ENCODE data around the gene MUCL1. TPM values are rescaled to one million over a fixed set of nuclear protein-coding genes. Genes with fewer than 3 reads are reported as not detected.

MUCL1 gene
- total RNA-seq, 1 experiment from 2014 or later: not detected

DNA sequence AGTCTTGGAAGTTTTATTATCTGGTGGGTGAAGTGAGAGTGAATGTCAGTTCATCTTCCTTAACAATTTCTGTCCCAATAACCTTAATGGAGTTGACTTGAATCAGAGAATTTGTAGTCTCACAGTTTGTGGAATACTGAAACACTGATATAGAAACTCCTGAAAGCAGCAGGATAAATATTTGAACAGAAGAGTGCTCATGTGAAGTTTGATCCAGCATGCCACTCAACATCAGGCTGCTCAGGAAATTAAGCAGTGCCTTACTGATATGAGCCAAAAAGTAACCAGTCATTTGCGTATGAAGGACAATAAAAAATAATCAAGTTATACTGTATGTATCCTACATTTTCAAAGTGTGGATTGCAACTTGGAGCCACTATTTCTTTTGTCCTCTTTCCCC is 15.7 kb downstream of the MUCL1 start:
- Histone ChIP-seq H3K27me3 (ENCODE audit: control insufficient read depth, insufficient read depth, low read length) (peaks cover 6% of the 10 kb centered on the region; the same call in 1 of the 2 replicates), H3K27ac (ENCODE audit: low read length) (no peak overlapping the region), H3K4me1 (ENCODE audit: control insufficient read depth, insufficient read depth, low read length) (no peaks in the 10 kb centered on the region), H3K4me3 (ENCODE audit: low read depth in 2 of 2, low read length in 2 of 2) (no peak overlapping the region), H3K36me3 (ENCODE audit: control insufficient read depth, insufficient read depth, low read length) (no peaks in the 10 kb centered on the region), H3K9me3 (ENCODE audit: control insufficient read depth, insufficient read depth, low read depth, low read length) (no peaks in the 10 kb centered on the region)
- intact Hi-C loops (cut with micrococcal nuclease; ENCODE audit: unreplicated experiment) (no loop called here), in situ Hi-C loops (cut with HindIII; ENCODE audit: low pct_unique_long_range_greater_than_20kb, low sequenced_read_pairs) (no loop called here)
- TF ChIP-seq POLR2AphosphoS5 (IDR thresholded peaks at IDR 0.05; ENCODE audit: low read depth, low read length) (no peak), TCF7L2 (IDR thresholded peaks at IDR 0.05; ENCODE audit: low read depth, low read length) (no peak)
- no TSS peak for BruUV-seq (replicated peaks)
- ChIA-PET POLR2A (no interaction called here), CTCF (no interaction called here)
- no peak for ATAC-seq
- DNase-seq (ENCODE audit: low read depth, low spot score): no peak

DNA sequence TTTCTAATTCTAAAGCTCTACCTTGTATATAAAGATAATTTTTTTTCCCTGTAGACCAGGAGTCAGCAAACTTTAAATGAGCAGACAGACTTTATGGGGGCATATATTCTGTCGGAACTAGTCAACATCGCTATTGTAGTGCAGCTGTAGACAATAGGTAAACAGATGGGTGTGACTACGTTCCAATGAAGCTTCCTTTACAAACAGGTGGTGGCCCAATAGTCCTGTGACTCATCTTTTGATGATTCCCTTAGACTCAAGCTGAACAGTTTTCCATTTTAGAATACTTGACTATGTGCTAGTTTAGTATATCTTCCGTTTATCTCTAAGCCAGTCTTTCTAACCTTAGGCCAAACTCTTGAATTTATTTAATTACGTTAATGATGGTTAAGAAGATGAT is 16.3 kb downstream of the MUCL1 start:
- ATAC-seq (no peak), DNase-seq (ENCODE audit: low read depth, low spot score) (no peak)
- Histone ChIP-seq H3K27me3 (ENCODE audit: control insufficient read depth, insufficient read depth, low read length) (peaks cover 5% of the 10 kb centered on the region; the same call in 1 of the 2 replicates), H3K4me3 (ENCODE audit: low read depth in 2 of 2, low read length in 2 of 2) (no peak overlapping the region), H3K4me1 (ENCODE audit: control insufficient read depth, insufficient read depth, low read length) (no peaks in the 10 kb centered on the region), H3K27ac (ENCODE audit: low read length) (no peak overlapping the region), H3K9me3 (ENCODE audit: control insufficient read depth, insufficient read depth, low read depth, low read length) (no peaks in the 10 kb centered on the region), H3K36me3 (ENCODE audit: control insufficient read depth, insufficient read depth, low read length) (no peaks in the 10 kb centered on the region)
- ChIA-PET CTCF (no interaction called here), POLR2A (no interaction called here)
- TF ChIP-seq, protein P1, sequence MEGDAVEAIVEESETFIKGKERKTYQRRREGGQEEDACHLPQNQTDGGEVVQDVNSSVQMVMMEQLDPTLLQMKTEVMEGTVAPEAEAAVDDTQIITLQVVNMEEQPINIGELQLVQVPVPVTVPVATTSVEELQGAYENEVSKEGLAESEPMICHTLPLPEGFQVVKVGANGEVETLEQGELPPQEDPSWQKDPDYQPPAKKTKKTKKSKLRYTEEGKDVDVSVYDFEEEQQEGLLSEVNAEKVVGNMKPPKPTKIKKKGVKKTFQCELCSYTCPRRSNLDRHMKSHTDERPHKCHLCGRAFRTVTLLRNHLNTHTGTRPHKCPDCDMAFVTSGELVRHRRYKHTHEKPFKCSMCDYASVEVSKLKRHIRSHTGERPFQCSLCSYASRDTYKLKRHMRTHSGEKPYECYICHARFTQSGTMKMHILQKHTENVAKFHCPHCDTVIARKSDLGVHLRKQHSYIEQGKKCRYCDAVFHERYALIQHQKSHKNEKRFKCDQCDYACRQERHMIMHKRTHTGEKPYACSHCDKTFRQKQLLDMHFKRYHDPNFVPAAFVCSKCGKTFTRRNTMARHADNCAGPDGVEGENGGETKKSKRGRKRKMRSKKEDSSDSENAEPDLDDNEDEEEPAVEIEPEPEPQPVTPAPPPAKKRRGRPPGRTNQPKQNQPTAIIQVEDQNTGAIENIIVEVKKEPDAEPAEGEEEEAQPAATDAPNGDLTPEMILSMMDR (IDR thresholded peaks at IDR 0.05): no peak
- no peak for TF ChIP-seq POLR2AphosphoS5 (IDR thresholded peaks at IDR 0.05; ENCODE audit: low read depth, low read length)
- no peak for TF ChIP-seq TCF7L2 (IDR thresholded peaks at IDR 0.05; ENCODE audit: low read depth, low read length)
- no peak for TF ChIP-seq SIN3A (IDR thresholded peaks at IDR 0.05; ENCODE audit: borderline replicate concordance, insufficient read depth, low read depth, low read length)
- TF ChIP-seq, protein P2, sequence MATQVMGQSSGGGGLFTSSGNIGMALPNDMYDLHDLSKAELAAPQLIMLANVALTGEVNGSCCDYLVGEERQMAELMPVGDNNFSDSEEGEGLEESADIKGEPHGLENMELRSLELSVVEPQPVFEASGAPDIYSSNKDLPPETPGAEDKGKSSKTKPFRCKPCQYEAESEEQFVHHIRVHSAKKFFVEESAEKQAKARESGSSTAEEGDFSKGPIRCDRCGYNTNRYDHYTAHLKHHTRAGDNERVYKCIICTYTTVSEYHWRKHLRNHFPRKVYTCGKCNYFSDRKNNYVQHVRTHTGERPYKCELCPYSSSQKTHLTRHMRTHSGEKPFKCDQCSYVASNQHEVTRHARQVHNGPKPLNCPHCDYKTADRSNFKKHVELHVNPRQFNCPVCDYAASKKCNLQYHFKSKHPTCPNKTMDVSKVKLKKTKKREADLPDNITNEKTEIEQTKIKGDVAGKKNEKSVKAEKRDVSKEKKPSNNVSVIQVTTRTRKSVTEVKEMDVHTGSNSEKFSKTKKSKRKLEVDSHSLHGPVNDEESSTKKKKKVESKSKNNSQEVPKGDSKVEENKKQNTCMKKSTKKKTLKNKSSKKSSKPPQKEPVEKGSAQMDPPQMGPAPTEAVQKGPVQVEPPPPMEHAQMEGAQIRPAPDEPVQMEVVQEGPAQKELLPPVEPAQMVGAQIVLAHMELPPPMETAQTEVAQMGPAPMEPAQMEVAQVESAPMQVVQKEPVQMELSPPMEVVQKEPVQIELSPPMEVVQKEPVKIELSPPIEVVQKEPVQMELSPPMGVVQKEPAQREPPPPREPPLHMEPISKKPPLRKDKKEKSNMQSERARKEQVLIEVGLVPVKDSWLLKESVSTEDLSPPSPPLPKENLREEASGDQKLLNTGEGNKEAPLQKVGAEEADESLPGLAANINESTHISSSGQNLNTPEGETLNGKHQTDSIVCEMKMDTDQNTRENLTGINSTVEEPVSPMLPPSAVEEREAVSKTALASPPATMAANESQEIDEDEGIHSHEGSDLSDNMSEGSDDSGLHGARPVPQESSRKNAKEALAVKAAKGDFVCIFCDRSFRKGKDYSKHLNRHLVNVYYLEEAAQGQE (IDR thresholded peaks at IDR 0.05; ENCODE audit: insufficient read depth in 1 of 2, low read depth in 2 of 2, low read length in 1 of 2): no peak
- no TSS peak for BruUV-seq (replicated peaks)
- in situ Hi-C loops (cut with HindIII; ENCODE audit: low pct_unique_long_range_greater_than_20kb, low sequenced_read_pairs) (no loop called here), intact Hi-C loops (cut with micrococcal nuclease; ENCODE audit: unreplicated experiment) (no loop called here)

DNA sequence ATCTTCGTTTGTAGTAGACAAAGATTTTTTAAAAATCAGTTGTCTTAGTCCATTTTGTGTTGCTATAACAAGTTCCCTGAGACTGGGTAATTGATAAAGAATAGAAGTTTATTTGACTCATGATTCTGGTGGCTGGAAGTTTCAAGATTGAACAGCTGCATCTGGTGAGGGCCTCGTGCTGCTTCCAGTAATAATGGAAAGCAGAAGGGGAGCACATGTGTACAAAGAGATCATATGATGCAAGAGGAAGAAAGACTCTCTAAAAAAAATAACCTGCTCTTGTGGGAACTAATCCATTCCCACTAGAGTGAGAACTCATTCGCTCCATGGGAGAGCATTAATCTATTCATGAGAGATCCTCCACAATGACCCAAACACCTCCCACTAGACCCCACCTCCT is 24.8 kb downstream of the MUCL1 start:
- BruUV-seq (replicated peaks): no TSS peak
- intact Hi-C loops (cut with micrococcal nuclease; ENCODE audit: unreplicated experiment): no loop called here

More for the DNA sequence above, 24.8 kb downstream of the MUCL1 start:
- ChIA-PET CTCF (no interaction called here), POLR2A (no interaction called here)
- TF ChIP-seq POLR2AphosphoS5 (IDR thresholded peaks at IDR 0.05; ENCODE audit: low read depth, low read length) (no peak), SIN3A (IDR thresholded peaks at IDR 0.05; ENCODE audit: borderline replicate concordance, insufficient read depth, low read depth, low read length) (no peak), TCF7L2 (IDR thresholded peaks at IDR 0.05; ENCODE audit: low read depth, low read length) (no peak)
- TF ChIP-seq, protein P1 (IDR thresholded peaks at IDR 0.05): no peak
- TF ChIP-seq, protein P2 (IDR thresholded peaks at IDR 0.05; ENCODE audit: insufficient read depth in 1 of 2, low read depth in 2 of 2, low read length in 1 of 2): no peak
- no peak overlapping the region for H3K27ac ChIP-seq (ENCODE audit: low read length)
- H3K9me3 ChIP-seq (ENCODE audit: control insufficient read depth, insufficient read depth, low read depth, low read length): no peaks in the 10 kb centered on the region
- no peaks in the 10 kb centered on the region for H3K36me3 ChIP-seq (ENCODE audit: control insufficient read depth, insufficient read depth, low read length)
- in situ Hi-C loops (cut with HindIII; ENCODE audit: low pct_unique_long_range_greater_than_20kb, low sequenced_read_pairs): no loop called here
- ATAC-seq (no peak), DNase-seq (ENCODE audit: low read depth, low spot score) (no peak)
- H3K27me3 ChIP-seq (ENCODE audit: control insufficient read depth, insufficient read depth, low read length): no peaks in the 10 kb centered on the region; the same call in 1 of the 2 replicates
- H3K4me3 ChIP-seq (ENCODE audit: low read depth in 2 of 2, low read length in 2 of 2): no peak overlapping the region
- no peaks in the 10 kb centered on the region for H3K4me1 ChIP-seq (ENCODE audit: control insufficient read depth, insufficient read depth, low read length)

All from Panc1 (cell line).